ENCODE results near the gene SLC6A1. TPM values are rescaled to one million over a fixed set of nuclear protein-coding genes. Genes with fewer than 3 reads are reported as not detected.

The SLC6A1 gene
- total and polyA plus RNA-seq, 2 of the 4 experiments (the other 2 are of a cell fraction), result 0.02 TPM; not detected in 1

- Histone ChIP-seq H3K27ac (ENCODE audit: insufficient read depth, low read length) (no peak overlapping the region), H4K5ac (ENCODE audit: low read depth, low read length) (no peak overlapping the region), H3K4me3 (ENCODE audit: insufficient read depth, low read depth, low read length) (no peak overlapping the region), H3K9me3 (ENCODE audit: control insufficient read depth, insufficient read depth, low read length) (no peaks in the 10 kb centered on the region), H3K56ac (ENCODE audit: extremely low read depth, insufficient read depth, low read length) (no peak overlapping the region), H2AFZ (replicated peaks; ENCODE audit: low read length, poor library complexity) (no peak overlapping the region), H3K9me1 (ENCODE audit: insufficient read depth, low read length) (no peaks in the 10 kb centered on the region; the same call in 1 of the 2 replicates), H2BK20ac (ENCODE audit: low read depth, low read length) (no peak overlapping the region), H4K91ac (ENCODE audit: insufficient read depth, low read depth, low read length) (no peak overlapping the region), H4K8ac (ENCODE audit: low read depth in 2 of 2, low read length in 2 of 2) (no peak overlapping the region), H3K4ac (ENCODE audit: low read depth, low read length) (no peak overlapping the region), H2AK9ac (replicated peaks; ENCODE audit: low read depth, low read length, poor library complexity) (no peak overlapping the region), H2BK15ac (ENCODE audit: low read depth, low read length) (no peak overlapping the region), H2BK120ac (ENCODE audit: low read depth, low read length) (no peak overlapping the region), H3K4me1 (ENCODE audit: control insufficient read depth, insufficient read depth, low read length) (peaks cover 6% of the 10 kb centered on the region; the same call in 1 of the 2 replicates), H2AK5ac (ENCODE audit: low read depth, low read length) (no peak overlapping the region), H3K23ac (ENCODE audit: low read depth, low read length) (no peak overlapping the region), H3K14ac (replicated peaks; ENCODE audit: low read depth, low read length) (no peak overlapping the region), H3K27me3 (ENCODE audit: control insufficient read depth, insufficient read depth, low read length) (no peaks in the 10 kb centered on the region; the same call in 1 of the 2 replicates), H3K4me2 (ENCODE audit: low read depth, low read length) (no peak overlapping the region), H3K9ac (ENCODE audit: low read depth, low read length) (no peak overlapping the region), H4K20me1 (ENCODE audit: insufficient read depth, low read length) (no peaks in the 10 kb centered on the region), H3K18ac (ENCODE audit: low read depth, low read length) (no peak overlapping the region), H3K36me3 (ENCODE audit: control insufficient read depth, insufficient read depth, low read length) (no peaks in the 10 kb centered on the region), H3K79me1 (ENCODE audit: low read depth in 1 of 2, low read length in 2 of 2) (no peaks in the 10 kb centered on the region), H2BK5ac (ENCODE audit: low read depth, low read length, poor library complexity, severe bottlenecking) (no peak overlapping the region)
- ATAC-seq (ENCODE audit: low read depth), result no peak
- POLR2A ChIA-PET (ENCODE audit: unreplicated experiment), result no interaction called here
- TF ChIP-seq MAFK (IDR thresholded peaks at IDR 0.05; ENCODE audit: low read depth, low read length) (no peak), NFE2L2 (IDR thresholded peaks at IDR 0.05; ENCODE audit: low read depth, low read length) (no peak), CHD1 (IDR thresholded peaks at IDR 0.05; ENCODE audit: low read depth, low read length) (no peak), CEBPB (IDR thresholded peaks at IDR 0.05; ENCODE audit: low read depth, low read length) (no peak), BHLHE40 (IDR thresholded peaks at IDR 0.05; ENCODE audit: low read depth, low read length) (no peak)
- TF ChIP-seq, protein P1, sequence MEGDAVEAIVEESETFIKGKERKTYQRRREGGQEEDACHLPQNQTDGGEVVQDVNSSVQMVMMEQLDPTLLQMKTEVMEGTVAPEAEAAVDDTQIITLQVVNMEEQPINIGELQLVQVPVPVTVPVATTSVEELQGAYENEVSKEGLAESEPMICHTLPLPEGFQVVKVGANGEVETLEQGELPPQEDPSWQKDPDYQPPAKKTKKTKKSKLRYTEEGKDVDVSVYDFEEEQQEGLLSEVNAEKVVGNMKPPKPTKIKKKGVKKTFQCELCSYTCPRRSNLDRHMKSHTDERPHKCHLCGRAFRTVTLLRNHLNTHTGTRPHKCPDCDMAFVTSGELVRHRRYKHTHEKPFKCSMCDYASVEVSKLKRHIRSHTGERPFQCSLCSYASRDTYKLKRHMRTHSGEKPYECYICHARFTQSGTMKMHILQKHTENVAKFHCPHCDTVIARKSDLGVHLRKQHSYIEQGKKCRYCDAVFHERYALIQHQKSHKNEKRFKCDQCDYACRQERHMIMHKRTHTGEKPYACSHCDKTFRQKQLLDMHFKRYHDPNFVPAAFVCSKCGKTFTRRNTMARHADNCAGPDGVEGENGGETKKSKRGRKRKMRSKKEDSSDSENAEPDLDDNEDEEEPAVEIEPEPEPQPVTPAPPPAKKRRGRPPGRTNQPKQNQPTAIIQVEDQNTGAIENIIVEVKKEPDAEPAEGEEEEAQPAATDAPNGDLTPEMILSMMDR (conservative IDR thresholded peaks at IDR 0.05; ENCODE audit: low read depth, low read length), result no peak
- TF ChIP-seq, protein P2, sequence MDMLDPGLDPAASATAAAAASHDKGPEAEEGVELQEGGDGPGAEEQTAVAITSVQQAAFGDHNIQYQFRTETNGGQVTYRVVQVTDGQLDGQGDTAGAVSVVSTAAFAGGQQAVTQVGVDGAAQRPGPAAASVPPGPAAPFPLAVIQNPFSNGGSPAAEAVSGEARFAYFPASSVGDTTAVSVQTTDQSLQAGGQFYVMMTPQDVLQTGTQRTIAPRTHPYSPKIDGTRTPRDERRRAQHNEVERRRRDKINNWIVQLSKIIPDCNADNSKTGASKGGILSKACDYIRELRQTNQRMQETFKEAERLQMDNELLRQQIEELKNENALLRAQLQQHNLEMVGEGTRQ (IDR thresholded peaks at IDR 0.05; ENCODE audit: low read depth, low read length), result no peak
- WGBS, 2 experiments (ENCODE audit: extremely low coverage in 2 of 2, insufficient read length in 1 of 2), result 50% methylated on average over 1 of the region's 11 CpGs; no CpG with 5 or more reads in 1 of the 2 experiments
- DNase-seq, result no peak
- dilution Hi-C loops (cut with HindIII; ENCODE audit: low sequenced_read_pairs, unreplicated experiment) (no loop called here), intact Hi-C loops (cut with micrococcal nuclease) (no loop called here), in situ Hi-C loops (cut with MboI; ENCODE audit: low sequenced_read_pairs) (no loop called here)
- CTCF ChIA-PET, result no interaction called here
- BruUV-seq (replicated peaks), result no TSS peak
Measured at GRCh38 chr3:11084677-11085076, 92.1 kb downstream of the SLC6A1 start.

All from IMR-90 (cell line).